Endothelial cell of umbilical vein (primary cell): ENCODE data around the gene HESX1. TPM values are rescaled to one million over a fixed set of nuclear protein-coding genes. Genes with fewer than 3 reads are reported as not detected.
A peak's percentile ranks its signal among the peaks of the same experiment; 100 is the strongest.

ENCODE experiments used
- BruUV-seq: library from RNA; stranded (reverse); fragments of 400-500 nt; replicated peaks from 2 replicates; lab custom pipeline; 2021; lab: Mats Ljungman, UMichigan
- CTCF ChIA-PET: fragments of 300-600, 350-600 bp; sonication (Branson Sonifier 250); formaldehyde crosslinking; loops from one replicate; lab custom pipeline; 2021; ENCODE audit warnings: antibody characterized with exemption, inconsistent platforms; lab: Charles Lee
- POLR2A ChIA-PET: fragments of 300-600, 350-600 bp; sonication (Branson Sonifier 250); formaldehyde crosslinking; loops from one replicate; lab custom pipeline; 2021; ENCODE audit warnings: antibody characterized with exemption, inconsistent platforms; lab: Charles Lee
- DNase-seq: peaks from one replicate; pipeline ENCODE4 v3.0.0-alpha.2; 2011; ENCODE audit warnings: low read depth, low spot score
- FAIRE-seq: peaks from 2 replicates; lab custom pipeline; 2011; peaks lifted over from hg19 to GRCh38; lab: Jason Lieb, UNC
- H2AFZ ChIP-seq: 2 replicates; pipeline ENCODE4 v1.6.0; 2012; ENCODE audit warnings: low read depth, low read length, control low read depth, inconsistent platforms
- H3K27ac ChIP-seq: 2 replicates; pipeline ENCODE4 v1.5.1; 2011; ENCODE audit warnings: low read depth, mild to moderate bottlenecking, control low read depth, low read length, moderate library complexity; ENCODE audit not compliant: insufficient read depth
- H3K27me3 ChIP-seq, 2 experiments: 2 replicates each; pipeline versions ENCODE4 v1.6.0 to v1.6.1; 2011; ENCODE audit warnings: low read length in 2 of 2, mixed read lengths in 1 of 2; ENCODE audit not compliant: control insufficient read depth in 2 of 2, insufficient read depth in 2 of 2
- H3K36me3 ChIP-seq, 2 experiments: 2 replicates in 1 of 2; 3 replicates in 1 of 2; pipeline ENCODE4 v1.5.1; 2011; ENCODE audit warnings: low read length in 2 of 2, mild to moderate bottlenecking in 1 of 2, moderate library complexity in 1 of 2; ENCODE audit not compliant: control insufficient read depth in 2 of 2, insufficient read depth in 2 of 2; ENCODE audit errors: extremely low read depth in 1 of 2
- H3K4me1 ChIP-seq: 3 replicates; pipeline ENCODE4 v1.5.1; 2011; ENCODE audit warnings: mild to moderate bottlenecking, low read length; ENCODE audit not compliant: control insufficient read depth, insufficient read depth; ENCODE audit errors: extremely low read depth
- H3K4me2 ChIP-seq: 2 replicates; pipeline ENCODE4 v1.6.1; 2011; ENCODE audit warnings: low read length, control low read depth, mixed read lengths; ENCODE audit not compliant: insufficient read depth
- H3K4me3 ChIP-seq, 3 experiments: fragments of 200-600 bp in 1 of 3; sonication (generic), shearing (Covaris generic) in 1 of 3; replicated peaks in 1 of 3; 2 replicates each; pipeline ENCODE4 v1.5.1; 2011 to 2016; ENCODE audit warnings: control low read depth in 3 of 3, low read length in 3 of 3, mild to moderate bottlenecking in 2 of 3, inconsistent platforms in 1 of 3, low read depth in 1 of 3, moderate library complexity in 1 of 3; ENCODE audit not compliant: insufficient read depth in 1 of 3
- H3K79me2 ChIP-seq: 2 replicates; pipeline ENCODE4 v1.6.0; 2012; ENCODE audit warnings: low read length, inconsistent platforms; ENCODE audit not compliant: control insufficient read depth, insufficient read depth
- H3K9ac ChIP-seq: replicated peaks from 2 replicates; pipeline ENCODE3; 2011; ENCODE audit warnings: low read length, control low read depth; ENCODE audit not compliant: insufficient read depth; ENCODE audit errors: extremely low read depth
- H3K9me1 ChIP-seq: replicated peaks from 3 replicates; pipeline ENCODE4 v1.6.0; 2011; ENCODE audit warnings: mild to moderate bottlenecking, low read length; ENCODE audit not compliant: control insufficient read depth, insufficient read depth; ENCODE audit errors: extremely low read depth
- H3K9me3 ChIP-seq: replicated peaks from 2 replicates; pipeline ENCODE4 v1.5.1; 2012; ENCODE audit warnings: low read length, inconsistent platforms; ENCODE audit not compliant: control insufficient read depth, insufficient read depth
- H4K20me1 ChIP-seq: replicated peaks from 2 replicates; pipeline ENCODE3; 2011; ENCODE audit warnings: mild to moderate bottlenecking, low read length; ENCODE audit not compliant: control insufficient read depth, insufficient read depth; ENCODE audit errors: extremely low read depth
- JUN ChIP-seq: IDR thresholded peaks from 2 replicates; pipeline ENCODE4 v1.6.1; 2011; ENCODE audit warnings: borderline replicate concordance, low read depth; ENCODE audit not compliant: insufficient read length, insufficient read depth
- POLR2AphosphoS5 ChIP-seq: IDR thresholded peaks from 2 replicates; pipeline ENCODE4 v1.6.1; 2012; ENCODE audit warnings: low read depth, mild to moderate bottlenecking, control low read depth, low read length, moderate library complexity; ENCODE audit not compliant: insufficient read depth
- dilution Hi-C: fragments of 300-500 bp; cut with MboI; formaldehyde crosslinking; loops from one replicate; pipeline ENCODE4 v1.15.0; 2019; ENCODE audit warnings: low sequenced_read_pairs; ENCODE audit not compliant: extremely low pct_ligation_motif_present
- intact Hi-C: fragments of 100-400 bp; cut with micrococcal nuclease; formaldehyde crosslinking; loops from one replicate; pipeline ENCODE4 v1.10.0; 2022
- polyA plus RNA-seq, 4 experiments: library from polyadenylated mRNA; depleted of rRNA in 3 of 4; stranded (reverse) in 3 of 4; unstranded in 1 of 4; fragments of >200 nt; gene quantifications; 2 replicates each; pipeline versions ENCODE4 v1.2.1 to v1.2.3, GENCODE V29; 2011 to 2012; ENCODE audit warnings: missing spikeins in 1 of 4
- total RNA-seq: library from RNA; stranded (reverse); gene quantifications from 2 replicates; pipeline ENCODE4 v1.2.3, GENCODE V29; 2021
- TF ChIP-seq, protein P1 (sequence below), 2 donors: IDR thresholded peaks; 1 replicate in 1 of 2; 2 replicates in 1 of 2; pipeline ENCODE4 v1.5.1; 2011; ENCODE audit warnings: low read length in 2 of 2, mild to moderate bottlenecking in 2 of 2, moderate library complexity in 2 of 2, control low read depth in 1 of 2, inconsistent platforms in 1 of 2, low read depth in 1 of 2; ENCODE audit not compliant: insufficient read depth in 1 of 2; ENCODE audit errors: extremely low read depth in 1 of 2

The HESX1 gene
- total and polyA plus RNA-seq, 2 donors (not counting 3 experiments of a cell fraction or from before 2014, with no cell fraction given) = 0.21 to 0.58 TPM

GRCh38 chr3:57169872-57170623 is 29.7 kb downstream of the HESX1 start:
- POLR2A ChIA-PET = no interaction called here
- intact Hi-C loops (loop anchor here (1.0 to 10.0 kb wide), 7 partner anchors 57 to 683 kb away; partner anchors contain the start of genes APPL1 and PDE12), dilution Hi-C loops (no loop called here)
- H3K27me3 ChIP-seq = peaks cover 31 to 34% of the 10 kb centered on the region in 2 experiments
- no peaks in the 10 kb centered on the region for H3K9me3 ChIP-seq
- FAIRE-seq (peak; percentile 86), DNase-seq (peak; percentile 67)
- H3K4me3 ChIP-seq = peak overlapping the region; percentile 39 to 59 (median 52)
- H2AFZ ChIP-seq = peak overlapping the region; percentile 93
- no TSS peak for BruUV-seq
- no peaks in the 10 kb centered on the region for H3K36me3 ChIP-seq
- no peaks in the 10 kb centered on the region for H4K20me1 ChIP-seq
- no peaks in the 10 kb centered on the region for H3K4me1 ChIP-seq
- CTCF ChIA-PET = interaction anchor here (0.6 to 3.3 kb wide), 25 partner anchors 9 to 686 kb away, joined by 3 to 20 read pairs (median 4); partner anchors contain the start of gene ARF4
- no peaks in the 10 kb centered on the region for H3K79me2 ChIP-seq
- no peak overlapping the region for H3K9ac ChIP-seq
- no peaks in the 10 kb centered on the region for H3K9me1 ChIP-seq
- no peak overlapping the region for H3K27ac ChIP-seq
- peak overlapping the region; percentile 72 for H3K4me2 ChIP-seq
- TF ChIP-seq JUN = no peak
- TF ChIP-seq, protein P1, sequence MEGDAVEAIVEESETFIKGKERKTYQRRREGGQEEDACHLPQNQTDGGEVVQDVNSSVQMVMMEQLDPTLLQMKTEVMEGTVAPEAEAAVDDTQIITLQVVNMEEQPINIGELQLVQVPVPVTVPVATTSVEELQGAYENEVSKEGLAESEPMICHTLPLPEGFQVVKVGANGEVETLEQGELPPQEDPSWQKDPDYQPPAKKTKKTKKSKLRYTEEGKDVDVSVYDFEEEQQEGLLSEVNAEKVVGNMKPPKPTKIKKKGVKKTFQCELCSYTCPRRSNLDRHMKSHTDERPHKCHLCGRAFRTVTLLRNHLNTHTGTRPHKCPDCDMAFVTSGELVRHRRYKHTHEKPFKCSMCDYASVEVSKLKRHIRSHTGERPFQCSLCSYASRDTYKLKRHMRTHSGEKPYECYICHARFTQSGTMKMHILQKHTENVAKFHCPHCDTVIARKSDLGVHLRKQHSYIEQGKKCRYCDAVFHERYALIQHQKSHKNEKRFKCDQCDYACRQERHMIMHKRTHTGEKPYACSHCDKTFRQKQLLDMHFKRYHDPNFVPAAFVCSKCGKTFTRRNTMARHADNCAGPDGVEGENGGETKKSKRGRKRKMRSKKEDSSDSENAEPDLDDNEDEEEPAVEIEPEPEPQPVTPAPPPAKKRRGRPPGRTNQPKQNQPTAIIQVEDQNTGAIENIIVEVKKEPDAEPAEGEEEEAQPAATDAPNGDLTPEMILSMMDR (IDR thresholded peaks at IDR 0.05; ENCODE audit: extremely low read depth in 1 of 2, insufficient read depth in 1 of 2, low read depth in 1 of 2, low read length in 2 of 2) = peak; percentile 84 to 86
- TF ChIP-seq POLR2AphosphoS5 = no peak
